HCT116 (cell line): Measurements from ENCODE around the gene GSTA2. TPM values are rescaled to one million over a fixed set of nuclear protein-coding genes. Genes with fewer than 3 reads are reported as not detected.

Experiments used
- ATAC-seq: fragments of 200-7000 bp; cut with Tn5 transposase; 2 replicates; pipeline ENCODE4 v1.9.1; 2020; ENCODE audit warnings: mild to moderate bottlenecking, moderate library complexity
- BruUV-seq: library from RNA; stranded (reverse); fragments of 400-500 nt; replicated peaks from 2 replicates; lab custom pipeline; 2021; lab: Mats Ljungman, UMichigan
- CTCF ChIA-PET: fragments of 300-600 bp; sonication (Branson Sonifier 250); formaldehyde crosslinking; loops from one replicate; lab custom pipeline; 2021; ENCODE audit warnings: antibody characterized with exemption; lab: Charles Lee
- POLR2A ChIA-PET: fragments of 300-600, 350-600 bp; sonication (Branson Sonifier 250); formaldehyde crosslinking; loops from one replicate; lab custom pipeline; 2021; ENCODE audit warnings: antibody characterized with exemption; lab: Charles Lee
- RAD21 ChIA-PET, 2 experiments: fragments of 300-600 bp; sonication (Branson Sonifier 250); formaldehyde crosslinking; loops; one replicate each; lab custom pipeline; 2023; ENCODE audit warnings: low total read pairs in 2 of 2; ENCODE audit not compliant: uncharacterized antibody in 2 of 2, unreplicated experiment in 2 of 2, low non-redundant PET in 1 of 2; lab: Charles Lee
- DNase-seq: peaks from one replicate; pipeline ENCODE4 v3.0.0-alpha.2; 2010; ENCODE audit warnings: low read depth, low spot score
- H2AFZ ChIP-seq: fragments of 200-600 bp; shearing (Covaris generic), sonication (generic); 2 replicates; pipeline ENCODE4 v1.6.1; 2017; ENCODE audit warnings: low read depth, mixed run types, mixed read lengths, antibody characterized with exemption, low read length; ENCODE audit not compliant: poor library complexity, severe bottlenecking
- H3K27ac ChIP-seq: 2 replicates; pipeline ENCODE4 v1.5.1; 2012; ENCODE audit warnings: low read depth, low read length
- H3K27me3 ChIP-seq: fragments of 200-600 bp; sonication (generic); 2 replicates; pipeline ENCODE4 v1.6.1; 2016; ENCODE audit warnings: mixed run types, low read length, mixed read lengths; ENCODE audit not compliant: insufficient read depth
- H3K36me3 ChIP-seq, 2 experiments: fragments of 200-500 bp in 1 of 2; fragments of 200-600 bp in 1 of 2; sonication (Bioruptor generic) in 1 of 2; sonication (generic) in 1 of 2; 2 replicates each; pipeline versions ENCODE4 v1.5.1 to v1.6.1; 2014 to 2016; ENCODE audit warnings: low read length in 2 of 2, inconsistent platforms in 1 of 2, mixed read lengths in 1 of 2, mixed run types in 1 of 2; ENCODE audit not compliant: insufficient read depth in 2 of 2, control insufficient read depth in 1 of 2
- H3K4me1 ChIP-seq, 2 experiments: fragments of 200-600 bp in 1 of 2; sonication (generic) in 1 of 2; 2 replicates each; pipeline versions ENCODE4 v1.5.1 to v1.6.1; 2012 to 2017; ENCODE audit warnings: low read length in 2 of 2, inconsistent platforms in 1 of 2, mild to moderate bottlenecking in 1 of 2, mixed read lengths in 1 of 2, mixed run types in 1 of 2, moderate library complexity in 1 of 2; ENCODE audit not compliant: insufficient read depth in 2 of 2, control insufficient read depth in 1 of 2
- H3K4me2 ChIP-seq: fragments of 200-600 bp; sonication (generic); 2 replicates; pipeline ENCODE4 v1.6.1; 2017; ENCODE audit warnings: mixed run types, low read length, mixed read lengths
- H3K4me3 ChIP-seq, 2 experiments: fragments of 200-600 bp in 1 of 2; sonication (generic) in 1 of 2; replicated peaks in 1 of 2; 2 replicates each; pipeline ENCODE4 v1.5.1; 2011 to 2016; ENCODE audit warnings: low read length in 2 of 2, control low read depth in 1 of 2, low read depth in 1 of 2, mild to moderate bottlenecking in 1 of 2, mixed read lengths in 1 of 2, mixed run types in 1 of 2
- H3K79me2 ChIP-seq: fragments of 200-600 bp; sonication (generic); 2 replicates; pipeline ENCODE4 v1.6.1; 2017; ENCODE audit warnings: mild to moderate bottlenecking, mixed run types, low read length, moderate library complexity, mixed read lengths; ENCODE audit not compliant: insufficient read depth
- H3K9ac ChIP-seq: fragments of 200-600 bp; sonication (generic); 2 replicates; pipeline ENCODE4 v1.6.1; 2016; ENCODE audit warnings: low read length, mixed read lengths
- H3K9me2 ChIP-seq: fragments of 200-600 bp; sonication (generic), shearing (Covaris generic); 2 replicates; pipeline ENCODE4 v1.6.1; 2017; ENCODE audit warnings: mixed run types, mild to moderate bottlenecking, moderate library complexity; ENCODE audit not compliant: insufficient read depth
- H3K9me3 ChIP-seq, 2 experiments: fragments of 200-500 bp in 1 of 2; fragments of 200-600 bp in 1 of 2; sonication (Bioruptor generic) in 1 of 2; sonication (generic) in 1 of 2; 2 replicates each; pipeline ENCODE4 v1.6.1; 2014 to 2017; ENCODE audit warnings: low read length in 2 of 2, mixed read lengths in 2 of 2, inconsistent platforms in 1 of 2, low read depth in 1 of 2, mild to moderate bottlenecking in 1 of 2, mixed run types in 1 of 2, moderate library complexity in 1 of 2; ENCODE audit not compliant: control insufficient read depth in 1 of 2, insufficient read depth in 1 of 2
- H4K20me1 ChIP-seq: fragments of 200-600 bp; sonication (generic), shearing (Covaris generic); 2 replicates; pipeline ENCODE4 v1.6.1; 2017; ENCODE audit warnings: mixed run types, mild to moderate bottlenecking, moderate library complexity; ENCODE audit not compliant: insufficient read depth
- ATF3 ChIP-seq: IDR thresholded peaks from 2 replicates; pipeline ENCODE4 v1.6.1; 2012
- CEBPB ChIP-seq: IDR thresholded peaks from 2 replicates; pipeline ENCODE4 v1.6.1; 2012; ENCODE audit warnings: low read depth
- EGR1 ChIP-seq: IDR thresholded peaks from 2 replicates; pipeline ENCODE4 v1.6.1; 2012; ENCODE audit warnings: low read depth
- ELF1 ChIP-seq: IDR thresholded peaks from 2 replicates; pipeline ENCODE4 v1.6.1; 2012; ENCODE audit warnings: low read depth, borderline replicate concordance
- EZH2 ChIP-seq: fragments of 200-600 bp; sonication (generic); IDR thresholded peaks from 2 replicates; pipeline ENCODE4 v1.6.1; 2017; ENCODE audit warnings: antibody characterized with exemption, mixed run types
- EZH2phosphoT487 ChIP-seq: fragments of 200-600 bp; IDR thresholded peaks from 2 replicates; pipeline ENCODE4 v1.6.1; 2018; ENCODE audit warnings: antibody characterized with exemption, borderline replicate concordance
- MAX ChIP-seq: IDR thresholded peaks from 2 replicates; pipeline ENCODE4 v1.6.1; 2012
- POLR2A ChIP-seq: IDR thresholded peaks from 2 replicates; pipeline ENCODE4 v1.7.0; 2011; ENCODE audit warnings: borderline replicate concordance; ENCODE audit not compliant: insufficient read depth, insufficient read length; ENCODE audit errors: extremely low read depth
- POLR2AphosphoS5 ChIP-seq: IDR thresholded peaks from 2 replicates; pipeline ENCODE4 v1.6.1; 2011; ENCODE audit warnings: mild to moderate bottlenecking, low read depth, low read length, moderate library complexity
- RAD21 ChIP-seq: IDR thresholded peaks from 2 replicates; pipeline ENCODE4 v1.6.1; 2012; ENCODE audit warnings: low read depth, mild to moderate bottlenecking
- SIN3A ChIP-seq: IDR thresholded peaks from 2 replicates; pipeline ENCODE4 v1.6.1; 2012; ENCODE audit warnings: low read depth
- SP1 ChIP-seq: IDR thresholded peaks from 2 replicates; pipeline ENCODE4 v1.6.1; 2012; ENCODE audit warnings: low read depth
- SRF ChIP-seq: IDR thresholded peaks from 2 replicates; pipeline ENCODE4 v1.6.1; 2012; ENCODE audit warnings: low read depth
- TCF7L2 ChIP-seq: IDR thresholded peaks from 2 replicates; pipeline ENCODE4 v1.7.0; 2011; ENCODE audit warnings: borderline replicate concordance, inconsistent platforms; ENCODE audit not compliant: insufficient read depth, insufficient read length; ENCODE audit errors: extremely low read depth
- YY1 ChIP-seq: IDR thresholded peaks from 2 replicates; pipeline ENCODE4 v1.6.1; 2011; ENCODE audit warnings: low read length, low read depth, moderate library complexity, mild to moderate bottlenecking; ENCODE audit not compliant: insufficient replicate concordance; ENCODE audit errors: extremely low read depth
- ZBTB33 ChIP-seq: IDR thresholded peaks from 2 replicates; pipeline ENCODE4 v1.6.1; 2011; ENCODE audit warnings: mild to moderate bottlenecking, low read length, moderate library complexity; ENCODE audit not compliant: insufficient replicate concordance; ENCODE audit errors: extremely low read depth
- ZFX ChIP-seq: fragments of 450-650 bp; IDR thresholded peaks from 2 replicates; pipeline ENCODE4 v1.6.1; 2017
- ZNF274 ChIP-seq: fragments of 200-500 bp; sonication (Bioruptor generic); IDR thresholded peaks from 2 replicates; pipeline ENCODE4 v1.6.1; 2014; ENCODE audit warnings: mild to moderate bottlenecking, low read depth, low read length, inconsistent platforms
- intact Hi-C: fragments of 100-400 bp; cut with micrococcal nuclease; formaldehyde crosslinking; loops from 2 replicates; pipeline ENCODE4 v1.10.0; 2022
- total RNA-seq: library from RNA; stranded (reverse); gene quantifications from one replicate; pipeline ENCODE4 v1.2.1, GENCODE V29; 2021; ENCODE audit not compliant: unreplicated experiment

The GSTA2 gene
- total RNA-seq, 1 experiment from 2014 or later = not detected

DNA sequence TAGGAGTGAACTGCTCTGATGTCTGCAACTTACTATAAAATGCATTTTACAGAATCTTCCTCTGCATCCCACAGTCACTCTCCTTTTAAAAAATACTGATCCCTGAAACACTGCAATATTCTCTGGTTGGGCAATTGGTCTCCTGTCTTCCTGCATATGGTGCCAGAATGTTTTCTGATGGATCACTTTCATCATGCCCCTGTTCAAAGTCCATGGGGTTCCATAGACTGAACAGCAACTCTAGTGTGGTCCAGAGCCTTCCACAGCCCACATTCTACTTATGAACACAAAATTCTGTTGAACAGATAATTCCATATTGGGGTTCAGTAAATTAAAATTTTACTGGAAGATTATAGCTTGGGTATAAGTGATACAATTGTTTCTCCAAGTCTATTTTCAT lies 11.0 kb downstream of the GSTA2 start:
- Histone ChIP-seq H3K4me2 (no peak overlapping the region), H3K9me2 (no peaks in the 10 kb centered on the region), H3K4me3 (no peak overlapping the region), H2AFZ (no peak overlapping the region), H3K36me3 (no peaks in the 10 kb centered on the region), H3K4me1 (no peaks in the 10 kb centered on the region), H3K9ac (no peak overlapping the region), H3K27me3 (no peaks in the 10 kb centered on the region), H3K9me3 (no peaks in the 10 kb centered on the region), H3K27ac (no peak overlapping the region), H3K79me2 (no peaks in the 10 kb centered on the region), H4K20me1 (no peaks in the 10 kb centered on the region)
- ATAC-seq = no peak
- DNase-seq = no peak
- RAD21 ChIA-PET = no interaction called here
- no TSS peak for BruUV-seq
- POLR2A ChIA-PET = no interaction called here
- CTCF ChIA-PET = no interaction called here
- TF ChIP-seq ZBTB33 = no peak
- TF ChIP-seq SP1 = no peak
- TF ChIP-seq SRF = no peak
- TF ChIP-seq SIN3A = no peak
- TF ChIP-seq, all 23 proteins: peak for 0
- intact Hi-C loops = no loop called here

DNA sequence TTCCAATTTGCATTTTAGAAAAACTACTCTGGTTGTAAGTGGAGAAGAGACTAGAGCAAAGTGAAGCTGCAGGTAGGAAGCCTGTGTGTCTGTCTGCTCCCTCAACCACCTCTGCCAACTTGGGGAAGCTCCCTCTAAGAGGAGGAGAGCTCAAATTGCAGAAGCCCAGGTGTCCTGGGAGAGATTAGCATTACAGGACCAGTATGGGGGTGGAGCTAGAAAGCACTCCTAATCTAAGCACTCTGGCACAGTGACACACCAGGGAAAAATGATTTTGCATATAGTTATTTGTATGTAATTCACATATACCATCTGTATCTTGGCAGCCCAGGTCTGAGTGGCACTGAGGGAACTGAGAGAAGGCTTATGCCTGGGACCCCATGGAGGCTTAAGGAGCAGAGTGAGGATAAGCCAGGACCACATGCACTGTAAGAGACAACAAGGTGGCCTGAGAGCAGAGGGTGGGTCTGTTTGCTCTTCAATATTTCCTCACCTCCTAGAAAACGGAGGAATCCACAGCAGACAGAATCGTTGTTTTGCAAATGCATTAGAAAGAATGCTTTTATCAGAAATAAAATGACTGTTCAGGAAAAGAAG lies 13.6 kb downstream of the GSTA2 start:
- Histone ChIP-seq H3K4me1 (no peaks in the 10 kb centered on the region), H4K20me1 (no peaks in the 10 kb centered on the region), H3K27me3 (no peaks in the 10 kb centered on the region), H2AFZ (no peak overlapping the region), H3K9me2 (no peaks in the 10 kb centered on the region), H3K4me3 (no peak overlapping the region), H3K36me3 (no peaks in the 10 kb centered on the region), H3K9me3 (no peaks in the 10 kb centered on the region)
- POLR2A ChIA-PET = no interaction called here
- no TSS peak for BruUV-seq
- DNase-seq (no peak), ATAC-seq (no peak)
- intact Hi-C loops = no loop called here
- RAD21 ChIA-PET = no interaction called here
- TF ChIP-seq POLR2AphosphoS5 (no peak), EGR1 (no peak), SRF (no peak), CEBPB (no peak), SP1 (no peak), SIN3A (no peak), TCF7L2 (no peak), EZH2 (no peak), MAX (no peak), POLR2A (no peak), YY1 (no peak), ELF1 (no peak), ATF3 (no peak), ZFX (no peak), EZH2phosphoT487 (no peak), ZNF274 (no peak), RAD21 (no peak)
- TF ChIP-seq, all 23 proteins: peak for 0
- Histone ChIP-seq H3K4me2 (no peak overlapping the region), H3K9ac (no peak overlapping the region), H3K27ac (no peak overlapping the region), H3K79me2 (no peaks in the 10 kb centered on the region)
- CTCF ChIA-PET = no interaction called here
